Mesenchymal stem cell (in vitro differentiated cells and primary cell): ENCODE measurements around the gene TLX1.

Experiments
- DNase-seq: peaks from one replicate; pipeline ENCODE4 v3.0.0-alpha.2; 2013
- H2AFZ ChIP-seq: one replicate; pipeline ENCODE4 v1.6.1; 2013; ENCODE audit warnings: low read depth, mild to moderate bottlenecking, control low read depth, inconsistent platforms, low read length, moderate library complexity
- H2AK5ac ChIP-seq: 2 replicates; pipeline ENCODE4 v1.6.1; 2013; ENCODE audit warnings: low read length, moderate library complexity, mild to moderate bottlenecking, inconsistent platforms; ENCODE audit not compliant: severe bottlenecking
- H2BK120ac ChIP-seq: one replicate; pipeline ENCODE4 v1.6.1; 2013; ENCODE audit warnings: low read depth, mild to moderate bottlenecking, inconsistent platforms, low read length, moderate library complexity
- H2BK12ac ChIP-seq, 2 experiments: one replicate each; pipeline ENCODE4 v1.6.1; 2013; ENCODE audit warnings: inconsistent platforms in 2 of 2, low read length in 2 of 2, mild to moderate bottlenecking in 2 of 2, moderate library complexity in 2 of 2, control low read depth in 1 of 2
- H2BK15ac ChIP-seq: one replicate; pipeline ENCODE4 v1.6.1; 2013; ENCODE audit warnings: mild to moderate bottlenecking, low read depth, inconsistent platforms; ENCODE audit not compliant: poor library complexity, severe bottlenecking
- H2BK5ac ChIP-seq: 2 replicates; pipeline ENCODE4 v1.6.1; 2013; ENCODE audit warnings: low read depth, mild to moderate bottlenecking, low read length, control low read depth, inconsistent platforms; ENCODE audit not compliant: poor library complexity, severe bottlenecking
- H3K14ac ChIP-seq, 2 experiments: one replicate each; pipeline ENCODE4 v1.6.1; 2013; ENCODE audit warnings: inconsistent platforms in 2 of 2, low read length in 2 of 2, control low read depth in 1 of 2, mild to moderate bottlenecking in 1 of 2, moderate library complexity in 1 of 2
- H3K18ac ChIP-seq, 2 experiments: one replicate each; pipeline ENCODE4 v1.6.1; 2013; ENCODE audit warnings: inconsistent platforms in 2 of 2, low read length in 2 of 2, control low read depth in 1 of 2, low read depth in 1 of 2, mild to moderate bottlenecking in 1 of 2
- H3K23ac ChIP-seq, 2 experiments: one replicate each; pipeline ENCODE4 v1.6.1; 2013; ENCODE audit warnings: inconsistent platforms in 2 of 2, low read length in 2 of 2, mild to moderate bottlenecking in 2 of 2, moderate library complexity in 2 of 2, control low read depth in 1 of 2
- H3K27ac ChIP-seq: 2 replicates; pipeline ENCODE4 v1.5.1; 2013; ENCODE audit warnings: mild to moderate bottlenecking, moderate library complexity, low read length, control low read depth, inconsistent platforms; ENCODE audit not compliant: poor library complexity, severe bottlenecking
- H3K27me3 ChIP-seq, 2 experiments: 2 replicates each; pipeline versions ENCODE4 v1.6.1 to v1.7.0; 2013; ENCODE audit warnings: low read length in 2 of 2, mild to moderate bottlenecking in 2 of 2, moderate library complexity in 2 of 2, control low read depth in 1 of 2, inconsistent platforms in 1 of 2; ENCODE audit not compliant: control insufficient read depth in 1 of 2, insufficient read depth in 1 of 2
- H3K36me3 ChIP-seq, 2 experiments: 2 replicates each; pipeline versions ENCODE4 v1.6.1 to v1.7.0; 2013; ENCODE audit warnings: low read length in 2 of 2, control low read depth in 1 of 2, inconsistent platforms in 1 of 2, low read depth in 1 of 2, mild to moderate bottlenecking in 1 of 2; ENCODE audit not compliant: insufficient read depth in 2 of 2, control insufficient read depth in 1 of 2
- H3K4ac ChIP-seq, 2 experiments: one replicate each; pipeline ENCODE4 v1.6.1; 2013; ENCODE audit warnings: inconsistent platforms in 2 of 2, low read length in 2 of 2, mild to moderate bottlenecking in 2 of 2, moderate library complexity in 2 of 2, control low read depth in 1 of 2, low read depth in 1 of 2
- H3K4me1 ChIP-seq: 2 replicates; pipeline ENCODE4 v1.6.1; 2013; ENCODE audit warnings: low read depth, low read length, control low read depth; ENCODE audit not compliant: control insufficient read depth, insufficient read depth
- H3K4me2 ChIP-seq: 2 replicates; pipeline ENCODE4 v1.6.1; 2013; ENCODE audit warnings: low read length, mild to moderate bottlenecking, inconsistent platforms; ENCODE audit not compliant: poor library complexity, severe bottlenecking
- H3K4me3 ChIP-seq, 2 experiments: 2 replicates each; pipeline versions ENCODE4 v1.5.1 to v1.7.0; 2013; ENCODE audit warnings: low read length in 2 of 2, mild to moderate bottlenecking in 2 of 2, control low read depth in 1 of 2, low read depth in 1 of 2; ENCODE audit not compliant: insufficient read depth in 1 of 2
- H3K79me1 ChIP-seq: replicated peaks from 2 replicates; pipeline ENCODE4 v1.6.1; 2013; ENCODE audit warnings: mild to moderate bottlenecking, control low read depth, low read length, inconsistent platforms; ENCODE audit not compliant: poor library complexity, severe bottlenecking
- H3K9ac ChIP-seq: 2 replicates; pipeline ENCODE4 v1.7.0; 2013; ENCODE audit warnings: mild to moderate bottlenecking, low read length, moderate library complexity
- H3K9me3 ChIP-seq: 2 replicates; pipeline ENCODE4 v1.7.0; 2013; ENCODE audit warnings: mild to moderate bottlenecking, low read length; ENCODE audit not compliant: control insufficient read depth
- H4K8ac ChIP-seq: one replicate; pipeline ENCODE4 v1.6.1; 2013; ENCODE audit warnings: inconsistent platforms, mild to moderate bottlenecking, low read length, moderate library complexity
- H4K91ac ChIP-seq: one replicate; pipeline ENCODE4 v1.6.1; 2013; ENCODE audit warnings: mild to moderate bottlenecking, low read length, inconsistent platforms
- WGBS: methylation state at CpG from one replicate; pipeline ENCODE4 v1.1.7; 2013; ENCODE audit warnings: mixed read lengths; 5-methylcytosine and 5-hydroxymethylcytosine counted together

TLX1 gene

GRCh38 chr10:101122270-101123084 lies 8.6 kb upstream of the TLX1 start:
- Histone ChIP-seq H2BK5ac (no peak overlapping the region), H3K4me2 (no peak overlapping the region), H3K14ac (no peak overlapping the region), H2BK12ac (no peak overlapping the region), H3K27me3 (peaks cover 89 to 100% of the 10 kb centered on the region in 2 experiments), H3K4me3 (no peak overlapping the region), H3K9me3 (no peaks in the 10 kb centered on the region), H3K9ac (no peak overlapping the region), H2AK5ac (no peak overlapping the region), H3K23ac (peak overlapping the region in 1 of 2 experiments; percentile 38), H3K36me3 (no peaks in the 10 kb centered on the region), H2AFZ (no peak overlapping the region), H3K4me1 (peaks cover 16% of the 10 kb centered on the region), H2BK120ac (no peak overlapping the region), H4K8ac (no peak overlapping the region), H3K18ac (no peak overlapping the region), H3K27ac (no peak overlapping the region), H3K79me1 (no peaks in the 10 kb centered on the region), H2BK15ac (no peak overlapping the region), H4K91ac (no peak overlapping the region), H3K4ac (no peak overlapping the region)
- no peak for DNase-seq
- WGBS = 59% methylated on average over 15 of the region's 16 CpGs

GRCh38 chr10:101123085-101123814 lies 7.8 kb upstream of the TLX1 start:
- no peaks in the 10 kb centered on the region for H3K36me3 ChIP-seq
- H3K23ac ChIP-seq = peak overlapping the region in 1 of 2 experiments; percentile 38
- H4K91ac ChIP-seq = no peak overlapping the region
- no peak overlapping the region for H3K4ac ChIP-seq
- H3K9me3 ChIP-seq = no peaks in the 10 kb centered on the region
- no peak overlapping the region for H3K4me3 ChIP-seq
- DNase-seq = no peak
- peaks cover 97 to 100% of the 10 kb centered on the region in 2 experiments for H3K27me3 ChIP-seq
- H3K27ac ChIP-seq = no peak overlapping the region
- H4K8ac ChIP-seq = no peak overlapping the region
- no peak overlapping the region for H3K9ac ChIP-seq
- H3K4me1 ChIP-seq = peaks cover 16% of the 10 kb centered on the region
- peak overlapping the region; percentile 28 for H3K4me2 ChIP-seq
- H2AFZ ChIP-seq = no peak overlapping the region
- H2AK5ac ChIP-seq = no peak overlapping the region
- H3K14ac ChIP-seq = no peak overlapping the region
- no peak overlapping the region for H3K18ac ChIP-seq
- 6% methylated on average over 55 of the region's 58 CpGs for WGBS
- no peak overlapping the region for H2BK5ac ChIP-seq
- no peak overlapping the region for H2BK120ac ChIP-seq
- no peak overlapping the region for H2BK15ac ChIP-seq
- H2BK12ac ChIP-seq = no peak overlapping the region
- H3K79me1 ChIP-seq = no peaks in the 10 kb centered on the region

- no peak overlapping the region for H2BK5ac ChIP-seq
- no peak overlapping the region for H3K23ac ChIP-seq
- peaks cover 16% of the 10 kb centered on the region for H3K4me1 ChIP-seq
- no peak overlapping the region for H3K9ac ChIP-seq
- H2BK15ac ChIP-seq = no peak overlapping the region
- H3K4ac ChIP-seq = no peak overlapping the region
- H3K27me3 ChIP-seq = peaks cover 100% of the 10 kb centered on the region in 2 experiments
- no peak overlapping the region for H2BK120ac ChIP-seq
- no peak overlapping the region for H3K18ac ChIP-seq
- no peak overlapping the region for H2AK5ac ChIP-seq
- no peak overlapping the region for H3K4me2 ChIP-seq
- H3K79me1 ChIP-seq = no peaks in the 10 kb centered on the region
- no peak overlapping the region for H4K91ac ChIP-seq
- no peak overlapping the region for H3K27ac ChIP-seq
- H4K8ac ChIP-seq = no peak overlapping the region
- H3K14ac ChIP-seq = no peak overlapping the region
- no peak overlapping the region for H2AFZ ChIP-seq
- whole genome bisulfite sequencing = 18% methylated on average over 12 of the region's 13 CpGs
- H3K36me3 ChIP-seq = no peaks in the 10 kb centered on the region
- DNase-seq = no peak
- no peak overlapping the region for H2BK12ac ChIP-seq
- no peaks in the 10 kb centered on the region for H3K9me3 ChIP-seq
- no peak overlapping the region for H3K4me3 ChIP-seq
Observed at GRCh38 chr10:101123815-101124617, 7.1 kb upstream of the TLX1 start.

- whole genome bisulfite sequencing = 36% methylated on average over 5 of the region's 5 CpGs
- H2BK120ac ChIP-seq = no peak overlapping the region
- H3K4me2 ChIP-seq = no peak overlapping the region
- H2BK15ac ChIP-seq = no peak overlapping the region
- H3K4me3 ChIP-seq = no peak overlapping the region
- DNase-seq = no peak
- no peak overlapping the region for H3K23ac ChIP-seq
- H3K27me3 ChIP-seq = peaks cover 99 to 100% of the 10 kb centered on the region in 2 experiments
- H3K4ac ChIP-seq = no peak overlapping the region
- no peak overlapping the region for H2AFZ ChIP-seq
- H4K91ac ChIP-seq = no peak overlapping the region
- no peak overlapping the region for H3K9ac ChIP-seq
- H2BK5ac ChIP-seq = no peak overlapping the region
- H3K14ac ChIP-seq = no peak overlapping the region
- no peaks in the 10 kb centered on the region for H3K9me3 ChIP-seq
- H3K36me3 ChIP-seq = no peaks in the 10 kb centered on the region
- no peak overlapping the region for H3K18ac ChIP-seq
- H4K8ac ChIP-seq = no peak overlapping the region
- H2BK12ac ChIP-seq = no peak overlapping the region
- H3K27ac ChIP-seq = no peak overlapping the region
- H2AK5ac ChIP-seq = no peak overlapping the region
- H3K4me1 ChIP-seq = peaks cover 16% of the 10 kb centered on the region
- no peaks in the 10 kb centered on the region for H3K79me1 ChIP-seq
Observed at GRCh38 chr10:101124933-101125332, 6.2 kb upstream of the TLX1 start.
